Ramos (cell line): ENCODE measurements around the gene RHBDF2.

ENCODE experiments used
- in situ Hi-C: fragments of 300-500 bp; cut with MboI; formaldehyde crosslinking; loops from one replicate; pipeline ENCODE4 v1.14.3; 2022; ENCODE audit warnings: low sequenced_read_pairs; ENCODE audit not compliant: unreplicated experiment

Gene RHBDF2

DNA sequence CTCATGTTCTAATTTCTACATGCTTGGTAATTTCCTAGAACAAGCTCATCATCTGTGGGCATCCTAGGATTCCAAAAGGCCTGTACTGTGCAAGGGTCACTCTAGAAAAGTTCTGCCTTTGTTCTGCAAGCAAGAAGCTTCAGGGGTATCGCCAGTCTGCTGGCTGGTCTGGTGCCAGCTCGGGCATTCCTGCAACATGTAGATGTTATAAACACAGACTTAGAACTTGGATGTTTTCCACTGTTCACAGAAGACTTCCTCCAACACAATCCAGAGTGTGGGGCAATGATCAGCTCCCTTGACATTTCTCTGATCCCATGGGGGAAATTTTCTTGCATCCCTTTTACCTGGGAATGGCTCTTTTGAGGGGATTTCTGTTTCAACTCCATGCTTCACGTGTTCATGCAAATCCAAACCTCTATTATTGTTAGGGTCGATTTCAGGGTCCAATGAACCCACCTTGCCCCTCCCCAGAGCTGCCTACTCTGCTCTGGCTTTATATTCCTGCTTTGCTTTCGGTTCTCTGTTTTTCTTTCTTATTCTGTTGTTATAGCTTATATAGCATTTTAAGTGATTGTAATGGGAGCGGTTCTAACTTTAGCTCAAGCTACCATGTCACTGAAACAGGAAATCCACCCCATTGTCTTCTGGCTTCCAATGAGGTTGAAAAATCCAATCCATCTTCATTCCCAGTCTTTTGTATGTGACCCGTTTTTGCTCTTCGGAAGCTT is 73.6 kb downstream of the RHBDF2 start:
- in situ Hi-C loops = no loop called here

DNA sequence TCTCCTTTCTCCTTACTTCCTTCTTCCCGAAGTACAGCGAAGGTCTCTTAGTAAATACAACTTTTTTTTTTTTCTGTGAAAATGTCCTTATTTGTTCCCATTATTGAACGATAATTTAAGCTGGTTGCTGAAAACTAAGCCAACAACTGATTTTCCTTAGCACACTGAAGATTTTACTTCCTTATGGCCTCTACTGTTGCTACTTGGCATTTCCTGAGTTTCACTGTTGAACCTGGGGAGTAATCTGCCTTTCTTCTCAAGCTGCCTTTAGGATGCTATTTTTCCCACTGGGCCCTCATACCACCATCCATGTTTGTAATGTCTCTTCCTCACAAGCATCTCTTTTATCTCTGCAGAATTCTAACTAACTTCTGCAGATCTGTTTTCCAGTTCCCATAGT is 74.4 kb downstream of the RHBDF2 start:
- in situ Hi-C loops = no loop called here

DNA sequence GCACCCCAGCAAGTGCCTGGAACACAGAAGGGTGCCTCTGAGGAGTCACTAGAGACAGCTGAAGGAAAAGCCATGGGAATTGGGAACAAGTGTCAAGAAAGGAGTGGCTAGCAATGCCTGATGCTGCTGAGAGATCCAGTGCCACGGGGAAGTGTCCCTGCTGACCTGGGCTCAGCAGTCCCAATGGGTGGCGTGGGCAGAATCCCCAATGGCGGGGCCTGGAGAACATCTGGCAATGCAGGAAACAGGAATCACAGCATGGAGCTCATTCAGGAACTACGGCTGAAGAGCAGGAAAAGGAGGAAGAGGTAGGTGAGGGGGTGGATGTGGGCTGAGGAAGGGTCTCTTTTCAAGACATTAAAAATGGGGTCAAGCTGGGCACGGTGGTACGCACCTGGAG is 78.4 kb downstream of the RHBDF2 start:
- in situ Hi-C loops = no loop called here

DNA sequence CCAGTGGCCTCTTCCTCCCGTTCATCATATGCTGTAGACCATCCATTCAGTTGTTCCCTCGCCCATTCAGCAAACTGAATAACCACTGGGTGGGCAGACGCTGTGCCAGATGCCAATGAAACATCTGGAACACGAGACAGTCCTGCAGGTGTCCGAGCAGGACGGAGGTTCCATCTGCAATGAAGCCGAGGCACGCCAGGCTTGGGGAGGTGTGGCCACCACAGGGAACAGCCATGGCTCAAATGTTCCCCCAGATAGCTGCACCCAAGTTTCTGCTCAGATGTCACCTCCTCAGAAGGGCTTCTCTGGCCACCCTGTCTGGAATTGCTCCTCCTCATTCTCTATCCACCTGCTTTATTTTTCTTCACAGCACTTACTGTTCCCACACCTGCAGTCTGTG is 78.8 kb downstream of the RHBDF2 start:
- in situ Hi-C loops = no loop called here

GRCh38 chr17:76421044-76421407 is 80.2 kb downstream of the RHBDF2 start:
- in situ Hi-C loops = no loop called here
